Liver (tissue), 9 donors: ENCODE data around the gene DRAXIN. TPM values are rescaled to one million over a fixed set of nuclear protein-coding genes. Genes with fewer than 3 reads are reported as not detected.

ENCODE experiments used
- DNase-seq: peaks from one replicate; pipeline ENCODE4 v3.0.0-alpha.2; 2017; ENCODE audit warnings: low spot score
- H3K27ac ChIP-seq, 2 donors: one replicate each; pipeline ENCODE4 v1.7.0; 2013; ENCODE audit warnings: inconsistent platforms in 2 of 2, low read length in 2 of 2, control low read depth in 1 of 2, low read depth in 1 of 2, mild to moderate bottlenecking in 1 of 2
- H3K27me3 ChIP-seq, 4 donors: one replicate each; pipeline versions ENCODE4 v1.6.1 to v1.7.0; 2013; ENCODE audit warnings: low read length in 3 of 4, inconsistent platforms in 1 of 4, mild to moderate bottlenecking in 1 of 4, moderate library complexity in 1 of 4; ENCODE audit not compliant: control insufficient read depth in 4 of 4, insufficient read depth in 4 of 4
- H3K36me3 ChIP-seq, 4 donors: one replicate each; pipeline versions ENCODE4 v1.6.1 to v1.7.0; 2013; ENCODE audit warnings: low read length in 3 of 4, mild to moderate bottlenecking in 3 of 4, low read depth in 1 of 4, moderate library complexity in 1 of 4; ENCODE audit not compliant: control insufficient read depth in 4 of 4, insufficient read depth in 3 of 4
- H3K4me1 ChIP-seq, 4 donors: one replicate each; pipeline versions ENCODE4 v1.6.1 to v1.7.0; 2013; ENCODE audit warnings: low read length in 3 of 4, mild to moderate bottlenecking in 3 of 4, moderate library complexity in 1 of 4; ENCODE audit not compliant: control insufficient read depth in 4 of 4, insufficient read depth in 4 of 4
- H3K4me3 ChIP-seq, 3 donors: one replicate each; pipeline versions ENCODE4 v1.6.1 to v1.7.0; 2013; ENCODE audit warnings: low read length in 3 of 3, control low read depth in 1 of 3, low read depth in 1 of 3, mild to moderate bottlenecking in 1 of 3
- H3K9ac ChIP-seq, 2 donors: one replicate each; pipeline ENCODE4 v1.7.0; 2013; ENCODE audit warnings: low read length in 2 of 2, mild to moderate bottlenecking in 2 of 2, moderate library complexity in 2 of 2, control low read depth in 1 of 2, low read depth in 1 of 2
- H3K9me3 ChIP-seq, 4 donors: one replicate each; pipeline versions ENCODE4 v1.6.1 to v1.7.0; 2013; ENCODE audit warnings: low read length in 3 of 4; ENCODE audit not compliant: control insufficient read depth in 4 of 4
- ATF3 ChIP-seq: IDR thresholded peaks from 2 replicates; pipeline ENCODE4 v1.6.1; 2016; ENCODE audit warnings: antibody characterized with exemption
- CTCF ChIP-seq: fragments of 150-350 bp; IDR thresholded peaks from 2 replicates; pipeline ENCODE4 v1.5.1; 2017; ENCODE audit warnings: improper control_type of control experiment, low read depth, low read length; ENCODE audit not compliant: missing input control
- EGR1 ChIP-seq, 2 donors: IDR thresholded peaks; 2 replicates each; pipeline ENCODE4 v1.6.1; 2016 to 2018; ENCODE audit warnings: antibody characterized with exemption in 2 of 2, low read depth in 2 of 2
- FOXA1 ChIP-seq: IDR thresholded peaks from 2 replicates; pipeline ENCODE4 v1.6.1; 2016; ENCODE audit warnings: antibody characterized with exemption
- FOXA2 ChIP-seq: IDR thresholded peaks from 2 replicates; pipeline ENCODE4 v1.6.1; 2016; ENCODE audit warnings: antibody characterized with exemption
- GABPA ChIP-seq, 2 donors: IDR thresholded peaks in 1 of 2; conservative IDR thresholded peaks in 1 of 2; 2 replicates each; pipeline ENCODE4 v1.6.1; 2016; ENCODE audit warnings: antibody characterized with exemption in 2 of 2, mild to moderate bottlenecking in 1 of 2, moderate library complexity in 1 of 2
- HNF4A ChIP-seq, 2 donors: conservative IDR thresholded peaks; 2 replicates each; pipeline ENCODE4 v1.6.1; 2016; ENCODE audit warnings: antibody characterized with exemption in 2 of 2, mild to moderate bottlenecking in 2 of 2
- HNF4G ChIP-seq: IDR thresholded peaks from 2 replicates; pipeline ENCODE4 v1.6.1; 2016; ENCODE audit warnings: antibody characterized with exemption
- JUND ChIP-seq, 2 donors: IDR thresholded peaks; 2 replicates each; pipeline ENCODE4 v1.6.1; 2016; ENCODE audit warnings: antibody characterized with exemption in 2 of 2
- MAX ChIP-seq: IDR thresholded peaks from 2 replicates; pipeline ENCODE4 v1.6.1; 2016; ENCODE audit warnings: antibody characterized with exemption
- NR2F2 ChIP-seq: IDR thresholded peaks from 2 replicates; pipeline ENCODE4 v1.6.1; 2016; ENCODE audit warnings: antibody characterized with exemption
- RAD21 ChIP-seq, 2 donors: IDR thresholded peaks; 2 replicates each; pipeline ENCODE4 v1.6.1; 2016; ENCODE audit warnings: antibody characterized with exemption in 2 of 2, mild to moderate bottlenecking in 2 of 2
- REST ChIP-seq: IDR thresholded peaks from 2 replicates; pipeline ENCODE4 v1.6.1; 2016; ENCODE audit warnings: antibody characterized with exemption, mild to moderate bottlenecking
- RXRA ChIP-seq, 2 donors: IDR thresholded peaks; 2 replicates each; pipeline ENCODE4 v1.6.1; 2017 to 2018; ENCODE audit warnings: antibody characterized with exemption in 2 of 2, mild to moderate bottlenecking in 1 of 2
- SP1 ChIP-seq: IDR thresholded peaks from 2 replicates; pipeline ENCODE4 v1.6.1; 2018; ENCODE audit warnings: antibody characterized with exemption, mild to moderate bottlenecking
- TAF1 ChIP-seq: conservative IDR thresholded peaks from 2 replicates; pipeline ENCODE4 v1.6.1; 2016; ENCODE audit warnings: antibody characterized with exemption, mild to moderate bottlenecking
- YY1 ChIP-seq: IDR thresholded peaks from 2 replicates; pipeline ENCODE4 v1.6.1; 2016; ENCODE audit warnings: antibody characterized with exemption, mild to moderate bottlenecking
- ZBTB33 ChIP-seq: IDR thresholded peaks from 2 replicates; pipeline ENCODE4 v1.6.1; 2016; ENCODE audit warnings: antibody characterized with exemption
- WGBS: extraction: QIAGEN DNeasy Blood & Tissue Kit; methylation state at CpG from one replicate; pipeline ENCODE4 v1.1.7; 2013; 5-methylcytosine and 5-hydroxymethylcytosine counted together
- polyA plus RNA-seq, 2 donors: library from polyadenylated mRNA; stranded (reverse) in 1 of 2; unstranded in 1 of 2; fragments of 200-250 nt in 1 of 2; fragments of >200 nt in 1 of 2; fragmentation: Nextera tagmentation in 1 of 2; extraction: Ambion mirVana in 1 of 2; gene quantifications; one replicate each; pipeline versions ENCODE4 v1.2.1 to v1.2.3, GENCODE V29; 2013 to 2015
- total RNA-seq, 2 donors: library from RNA; depleted of rRNA; stranded (reverse); fragments of >200 nt; gene quantifications; one replicate each; pipeline ENCODE4 v1.2.3, GENCODE V29; 2014
- donor health status: healthy.
- donor health status: healthy.
- donor health status: healthy.
- donor health status: healthy.
- donor health status: healthy.

The DRAXIN gene
- total and polyA plus RNA-seq, 4 donors: under 0.01 to 0.01 TPM; not detected in 2

GRCh38 chr1:11738783-11739182 lies 47.3 kb downstream of the DRAXIN start:
- H3K4me1 ChIP-seq: peaks cover 1 to 14% (median 8%) of the 10 kb centered on the region in 4 donors
- H3K4me3 ChIP-seq: no peak overlapping the region
- no peaks in the 10 kb centered on the region for H3K36me3 ChIP-seq
- WGBS: 92% methylated on average over 6 of the region's 6 CpGs
- no peak overlapping the region for H3K9ac ChIP-seq
- no peaks in the 10 kb centered on the region for H3K9me3 ChIP-seq
- no peak overlapping the region for H3K27ac ChIP-seq
- no peak for DNase-seq
- TF ChIP-seq SP1 (no peak), MAX (no peak), GABPA (IDR thresholded peaks at IDR 0.05 in 1 of 2, conservative IDR thresholded peaks at IDR 0.05 in 1 of 2) (no peak), RAD21 (IDR thresholded peaks at IDR 0.05) (no peak), TAF1 (no peak)
- no peaks in the 10 kb centered on the region for H3K27me3 ChIP-seq

GRCh38 chr1:11740258-11741192 lies 49.0 kb downstream of the DRAXIN start:
- no peak for TF ChIP-seq ATF3
- no peak for TF ChIP-seq ZBTB33
- TF ChIP-seq GABPA (IDR thresholded peaks at IDR 0.05 in 1 of 2, conservative IDR thresholded peaks at IDR 0.05 in 1 of 2): no peak
- no peak for TF ChIP-seq TAF1
- no peak for TF ChIP-seq SP1
- TF ChIP-seq EGR1 (IDR thresholded peaks at IDR 0.05; ENCODE audit: low read depth in 2 of 2): no peak
- no peak for TF ChIP-seq REST
- TF ChIP-seq HNF4A (conservative IDR thresholded peaks at IDR 0.05): no peak
- no peak for TF ChIP-seq RXRA (IDR thresholded peaks at IDR 0.05)
- no peak for TF ChIP-seq FOXA1
- no peak for TF ChIP-seq CTCF
- TF ChIP-seq RAD21 (IDR thresholded peaks at IDR 0.05): no peak
- TF ChIP-seq NR2F2: no peak
- TF ChIP-seq HNF4G: no peak
- TF ChIP-seq YY1: no peak
- no peak for TF ChIP-seq MAX
- no peak for TF ChIP-seq FOXA2
- no peak for TF ChIP-seq JUND (IDR thresholded peaks at IDR 0.05)
- Histone ChIP-seq H3K36me3 (no peaks in the 10 kb centered on the region), H3K4me1 (peaks cover 1 to 13% (median 8%) of the 10 kb centered on the region in 4 donors), H3K27me3 (no peaks in the 10 kb centered on the region), H3K27ac (no peak overlapping the region), H3K4me3 (no peak overlapping the region), H3K9me3 (no peaks in the 10 kb centered on the region), H3K9ac (no peak overlapping the region)
- WGBS: 69% methylated on average over 15 of the region's 15 CpGs
- DNase-seq: no peak
